OCI-LY3 (cell line): ENCODE results near the gene PSENEN.

Source experiments
- H2AFZ ChIP-seq: fragments of 200-600, 300-600 bp; shearing (Covaris generic); 2 replicates; pipeline ENCODE4 v1.6.0; 2014; ENCODE audit warnings: antibody characterized with exemption, low read depth, low read length
- H3K27ac ChIP-seq: fragments of 200-600, 300-600 bp; sonication (generic); 2 replicates; pipeline ENCODE4 v1.5.1; 2014; ENCODE audit warnings: mild to moderate bottlenecking, low read length, moderate library complexity, mixed read lengths
- H3K27me3 ChIP-seq: fragments of 200-600, 300-600 bp; sonication (generic); 2 replicates; pipeline ENCODE4 v1.6.1; 2014; ENCODE audit warnings: low read depth, low read length, mixed read lengths
- H3K36me3 ChIP-seq: fragments of 200-600, 300-600 bp; sonication (generic); replicated peaks from 2 replicates; pipeline ENCODE3; 2014; ENCODE audit warnings: low read depth, low read length, mixed read lengths
- H3K4me1 ChIP-seq: fragments of 300-600, 200-600 bp; sonication (generic); 2 replicates; pipeline ENCODE4 v1.6.1; 2014; ENCODE audit warnings: low read length, mixed read lengths
- H3K4me2 ChIP-seq: fragments of 200-600, 300-600 bp; sonication (generic); 2 replicates; pipeline ENCODE4 v1.6.1; 2014; ENCODE audit warnings: low read length, mixed read lengths
- H3K4me3 ChIP-seq: fragments of 300-600, 200-600 bp; sonication (generic); 2 replicates; pipeline ENCODE4 v1.5.1; 2014; ENCODE audit warnings: antibody characterized with exemption, mild to moderate bottlenecking, low read length, moderate library complexity
- H3K79me2 ChIP-seq: fragments of 300-600, 200-600 bp; shearing (Covaris generic); 2 replicates; pipeline ENCODE4 v1.6.1; 2014; ENCODE audit warnings: mild to moderate bottlenecking, low read length, mixed read lengths
- H3K9ac ChIP-seq: fragments of 300-600, 200-600 bp; shearing (Covaris generic); 2 replicates; pipeline ENCODE4 v1.6.0; 2014; ENCODE audit warnings: mild to moderate bottlenecking, low read length, moderate library complexity
- H3K9me3 ChIP-seq: fragments of 200-600, 300-600 bp; shearing (Covaris generic); 2 replicates; pipeline ENCODE4 v1.6.1; 2014; ENCODE audit warnings: low read length, mixed read lengths; ENCODE audit not compliant: insufficient read depth
- H4K20me1 ChIP-seq: fragments of 200-600, 300-600 bp; sonication (generic); 2 replicates; pipeline ENCODE4 v1.6.1; 2016; ENCODE audit warnings: low read length, mixed read lengths; ENCODE audit not compliant: insufficient read depth
- EZH2phosphoT487 ChIP-seq: fragments of 200-600 bp; shearing (Covaris generic); IDR thresholded peaks from 2 replicates; pipeline ENCODE4 v1.6.1; 2018; ENCODE audit warnings: antibody characterized with exemption, mixed run types, low read depth
- TF ChIP-seq, protein P1 (sequence below): fragments of 200-600, 300-600 bp; sonication (generic); IDR thresholded peaks from 2 replicates; pipeline ENCODE4 v1.5.1; 2014; ENCODE audit warnings: antibody characterized with exemption, low read length, low read depth

Gene PSENEN

GRCh38 chr19:35741203-35741515 lies 4.3 kb upstream of the PSENEN start:
- Histone ChIP-seq H3K27ac (peak overlapping the region; percentile 91), H3K4me1 (peaks cover 34% of the 10 kb centered on the region)

GRCh38 chr19:35742121-35742724 lies 3.2 kb upstream of the PSENEN start, which contains the start of gene IGFLR1:
Gene IGFLR1, minus strand, starts transcription at chr19:35742452. Its CDS starts 1,272 bp downstream, at chr19:35741180.
- no peak for TF ChIP-seq EZH2phosphoT487
- TF ChIP-seq, protein P1, sequence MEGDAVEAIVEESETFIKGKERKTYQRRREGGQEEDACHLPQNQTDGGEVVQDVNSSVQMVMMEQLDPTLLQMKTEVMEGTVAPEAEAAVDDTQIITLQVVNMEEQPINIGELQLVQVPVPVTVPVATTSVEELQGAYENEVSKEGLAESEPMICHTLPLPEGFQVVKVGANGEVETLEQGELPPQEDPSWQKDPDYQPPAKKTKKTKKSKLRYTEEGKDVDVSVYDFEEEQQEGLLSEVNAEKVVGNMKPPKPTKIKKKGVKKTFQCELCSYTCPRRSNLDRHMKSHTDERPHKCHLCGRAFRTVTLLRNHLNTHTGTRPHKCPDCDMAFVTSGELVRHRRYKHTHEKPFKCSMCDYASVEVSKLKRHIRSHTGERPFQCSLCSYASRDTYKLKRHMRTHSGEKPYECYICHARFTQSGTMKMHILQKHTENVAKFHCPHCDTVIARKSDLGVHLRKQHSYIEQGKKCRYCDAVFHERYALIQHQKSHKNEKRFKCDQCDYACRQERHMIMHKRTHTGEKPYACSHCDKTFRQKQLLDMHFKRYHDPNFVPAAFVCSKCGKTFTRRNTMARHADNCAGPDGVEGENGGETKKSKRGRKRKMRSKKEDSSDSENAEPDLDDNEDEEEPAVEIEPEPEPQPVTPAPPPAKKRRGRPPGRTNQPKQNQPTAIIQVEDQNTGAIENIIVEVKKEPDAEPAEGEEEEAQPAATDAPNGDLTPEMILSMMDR = no peak
- peak within 1 kb of the TSS; percentile 34; the same call in 1 of the 2 replicates for H2AFZ ChIP-seq
- peaks cover 9% of the 10 kb centered on the region; the same call in 1 of the 2 replicates for H4K20me1 ChIP-seq
- H3K27ac ChIP-seq = peak within 1 kb of the TSS; percentile 91
- peaks cover 21% of the 10 kb centered on the region for H3K36me3 ChIP-seq
- no peaks in the 10 kb centered on the region for H3K9me3 ChIP-seq
- H3K79me2 ChIP-seq = peaks cover 15% of the 10 kb centered on the region
- H3K4me3 ChIP-seq = peak within 1 kb of the TSS; percentile 82
- H3K4me2 ChIP-seq = peak within 1 kb of the TSS; percentile 82
- H3K27me3 ChIP-seq = no peaks in the 10 kb centered on the region
- H3K4me1 ChIP-seq = peaks cover 38% of the 10 kb centered on the region
- H3K9ac ChIP-seq = peak within 1 kb of the TSS; percentile 77

More at GRCh38 chr19:35741203-35741515, 4.3 kb upstream of the PSENEN start:
- H3K27me3 ChIP-seq = no peaks in the 10 kb centered on the region
- no peak for TF ChIP-seq EZH2phosphoT487
- TF ChIP-seq, protein P1 = no peak; the same call in 1 of the 2 replicates
- H3K79me2 ChIP-seq = peaks cover 9% of the 10 kb centered on the region
- peaks cover 24% of the 10 kb centered on the region for H3K36me3 ChIP-seq
- peaks cover 9% of the 10 kb centered on the region; the same call in 1 of the 2 replicates for H4K20me1 ChIP-seq
- peak overlapping the region; percentile 82 for H3K4me2 ChIP-seq
- H3K4me3 ChIP-seq = peak overlapping the region; percentile 82
- no peak overlapping the region for H2AFZ ChIP-seq
- no peaks in the 10 kb centered on the region for H3K9me3 ChIP-seq
- peak overlapping the region; percentile 77 for H3K9ac ChIP-seq

DNA sequence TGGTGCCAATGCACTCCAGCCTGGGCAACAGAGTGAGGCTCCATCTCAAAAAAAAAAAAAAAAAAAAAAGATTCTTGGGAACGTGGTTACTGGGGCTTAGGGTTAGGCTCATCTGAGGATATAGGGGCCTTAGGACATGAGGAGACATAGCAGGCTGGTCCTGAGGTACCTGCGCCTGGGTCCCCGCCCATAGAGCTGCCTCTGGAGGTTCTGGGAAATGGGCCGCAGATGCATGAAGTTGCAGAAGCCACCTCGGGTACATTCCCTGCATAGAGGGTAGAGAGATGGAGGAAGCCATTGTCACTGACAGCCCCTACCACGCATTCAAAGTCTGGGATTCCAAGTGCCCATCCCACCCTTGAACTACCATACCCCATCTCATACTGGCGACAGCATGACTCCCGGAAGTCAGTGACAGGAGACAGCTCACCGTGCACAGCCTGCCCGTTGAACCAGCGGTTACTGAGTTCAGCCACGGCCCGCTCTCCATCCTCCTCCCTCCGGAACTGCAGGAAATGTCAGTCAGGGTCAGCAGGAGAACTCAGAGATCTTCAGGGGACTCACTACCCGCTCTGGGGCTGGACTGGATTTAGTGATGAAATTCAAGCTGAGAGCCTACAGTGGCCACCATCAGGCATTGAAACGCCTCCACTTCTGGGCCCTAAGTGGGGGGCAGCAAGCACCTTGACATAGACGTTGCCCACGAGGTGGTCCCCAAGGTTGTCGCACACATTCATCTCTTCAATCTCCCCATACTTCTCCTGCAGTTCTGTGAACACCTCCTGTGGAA lies 1.6 kb upstream of the PSENEN start:
- Histone ChIP-seq H3K4me2 (peak overlapping the region; percentile 80), H3K36me3 (peaks cover 6% of the 10 kb centered on the region), H3K79me2 (peaks cover 15% of the 10 kb centered on the region), H3K27ac (peak overlapping the region; percentile 89), H3K9me3 (no peaks in the 10 kb centered on the region), H2AFZ (no peak overlapping the region), H3K9ac (no peak overlapping the region), H3K4me3 (peak overlapping the region; percentile 89), H4K20me1 (peaks cover 7% of the 10 kb centered on the region; the same call in 1 of the 2 replicates), H3K4me1 (peaks cover 42% of the 10 kb centered on the region), H3K27me3 (no peaks in the 10 kb centered on the region)
- no peak for TF ChIP-seq EZH2phosphoT487
- TF ChIP-seq, protein P1 = no peak
